HepG2 (cell line): ENCODE measurements around the gene ST6GALNAC3.

ENCODE experiments used
- ATF6 ChIP-seq: sonication (generic); formaldehyde crosslinking; conservative IDR thresholded peaks from 2 replicates; pipeline ENCODE4 v1.4.0; 2020; ENCODE audit warnings: missing genetic modification reagents
- BRCA1 ChIP-seq: sonication (generic); formaldehyde crosslinking; IDR thresholded peaks from 2 replicates; pipeline ENCODE4 v1.4.0; 2020; ENCODE audit warnings: missing genetic modification reagents
- CTCF ChIP-seq: sonication (generic); formaldehyde crosslinking; IDR thresholded peaks from 2 replicates; pipeline ENCODE4 v1.5.0; 2020; ENCODE audit warnings: mild to moderate bottlenecking, missing genetic modification reagents, moderate library complexity
- GABPA ChIP-seq, 2 experiments: IDR thresholded peaks; 2 replicates each; pipeline ENCODE4 v1.6.1; 2011 to 2016; ENCODE audit warnings: low read depth in 2 of 2, low read length in 1 of 2, missing biosample characterization in 1 of 2, missing genetic modification characterization in 1 of 2
- IKZF1 ChIP-seq: fragments of 450-650 bp; IDR thresholded peaks from 2 replicates; pipeline ENCODE4 v1.7.1; 2016
- IRF2 ChIP-seq: IDR thresholded peaks from 2 replicates; pipeline ENCODE4 v1.6.1; 2018; ENCODE audit warnings: missing genetic modification reagents, missing compliant biosample characterization
- MBNL3 ChIP-seq: fragments of 250-450 bp; sonication (Bioruptor Pico); conservative IDR thresholded peaks from 2 replicates; pipeline ENCODE4 v1.8.0; 2022; ENCODE audit warnings: mild to moderate bottlenecking, inconsistent platforms
- MYC ChIP-seq: sonication (generic); formaldehyde crosslinking; IDR thresholded peaks from 2 replicates; pipeline ENCODE4 v1.9.0; 2021; ENCODE audit warnings: missing genetic modification reagents, borderline replicate concordance
- ZNF318 ChIP-seq: sonication (generic); formaldehyde crosslinking; IDR thresholded peaks from 2 replicates; pipeline ENCODE4 v1.4.0; 2020; ENCODE audit warnings: mild to moderate bottlenecking, missing genetic modification reagents
- ZNF768 ChIP-seq: sonication (generic); formaldehyde crosslinking; IDR thresholded peaks from 2 replicates; pipeline ENCODE4 v1.4.0; 2020; ENCODE audit warnings: missing genetic modification reagents
- ZNF850 ChIP-seq: sonication (generic); formaldehyde crosslinking; conservative IDR thresholded peaks from 2 replicates; pipeline ENCODE4 v1.9.0; 2021; ENCODE audit warnings: mild to moderate bottlenecking, missing genetic modification reagents
- ZSCAN30 ChIP-seq: sonication (generic); formaldehyde crosslinking; IDR thresholded peaks from 2 replicates; pipeline ENCODE4 v1.5.0; 2020; ENCODE audit warnings: mild to moderate bottlenecking, missing genetic modification reagents

GRCh38 chr1:76632136-76632535 lies 557.6 kb downstream of the ST6GALNAC3 start:
- TF ChIP-seq ZSCAN30 (CRISPR knock-in tag) = no peak
- no peak for TF ChIP-seq ZNF318 (CRISPR knock-in tag)
- no peak for TF ChIP-seq CTCF
- no peak for TF ChIP-seq IRF2 (CRISPR knock-in tag)
- no peak for TF ChIP-seq ZNF768 (CRISPR knock-in tag)
- no peak for TF ChIP-seq ATF6 (CRISPR knock-in tag)
- TF ChIP-seq MYC (CRISPR knock-in tag) = no peak
- no peak for TF ChIP-seq ZNF850 (CRISPR knock-in tag)
- no peak for TF ChIP-seq IKZF1
- no peak for TF ChIP-seq GABPA (IDR thresholded peaks at IDR 0.05; ENCODE audit: low read depth, low read length)
- no peak for TF ChIP-seq GABPA (CRISPR knock-in tag; IDR thresholded peaks at IDR 0.05; ENCODE audit: low read depth)
- TF ChIP-seq BRCA1 (CRISPR knock-in tag) = no peak
- TF ChIP-seq MBNL3 (CRISPR knock-in tag) = no peak
